ENCODE data around the gene HMCN1.
"Not testable (repeated sequence)": the region's sequence is repeated elsewhere in the genome, so short reads cannot be mapped to it uniquely, and the experiment has no call there.

HMCN1 gene

GRCh38 chr1:185741551-185741950, 7.4 kb downstream of the HMCN1 start:
- DNase-seq (ENCODE audit: low read depth), result no peak

GRCh38 chr1:185742403-185742802, 8.2 kb downstream of the HMCN1 start:
- no peak for DNase-seq (ENCODE audit: low read depth)

- no peak for DNase-seq (ENCODE audit: low read depth)
Observed at GRCh38 chr1:185745165-185745564, 11.0 kb downstream of the HMCN1 start.

- DNase-seq (ENCODE audit: low read depth), result no peak
Observed at GRCh38 chr1:185759061-185759460, 24.9 kb downstream of the HMCN1 start.

- DNase-seq (ENCODE audit: low read depth), result no peak
Observed at GRCh38 chr1:185761841-185762240, 27.6 kb downstream of the HMCN1 start.

- no peak for DNase-seq (ENCODE audit: low read depth)
Observed at GRCh38 chr1:185767508-185768120, 33.4 kb downstream of the HMCN1 start.

GRCh38 chr1:185768371-185768770, 34.2 kb downstream of the HMCN1 start:
- DNase-seq (ENCODE audit: low read depth), result no peak

- no peak for DNase-seq (ENCODE audit: low read depth)
Observed at GRCh38 chr1:185769136-185769535, 34.9 kb downstream of the HMCN1 start.

GRCh38 chr1:185774394-185774793, 40.2 kb downstream of the HMCN1 start:
- DNase-seq (ENCODE audit: low read depth), result no peak

GRCh38 chr1:185775501-185775900, 41.3 kb downstream of the HMCN1 start:
- no peak for DNase-seq (ENCODE audit: low read depth)

GRCh38 chr1:185776522-185776921, 42.3 kb downstream of the HMCN1 start:
- DNase-seq (ENCODE audit: low read depth), result no peak

- DNase-seq (ENCODE audit: low read depth), result not testable (repeated sequence)
Observed at GRCh38 chr1:185783860-185784259, 49.7 kb downstream of the HMCN1 start.

- no peak for DNase-seq (ENCODE audit: low read depth)
Observed at GRCh38 chr1:185785586-185785985, 51.4 kb downstream of the HMCN1 start.

GRCh38 chr1:185786524-185786923, 52.3 kb downstream of the HMCN1 start:
- DNase-seq (ENCODE audit: low read depth), result no peak

GRCh38 chr1:185787238-185787637, 53.0 kb downstream of the HMCN1 start:
- no peak for DNase-seq (ENCODE audit: low read depth)

GRCh38 chr1:185788386-185788785, 54.2 kb downstream of the HMCN1 start:
- no peak for DNase-seq (ENCODE audit: low read depth)

GRCh38 chr1:185789501-185790193, 55.5 kb downstream of the HMCN1 start:
- no peak for DNase-seq (ENCODE audit: low read depth)

GRCh38 chr1:185790194-185790735, 56.1 kb downstream of the HMCN1 start:
- no peak for DNase-seq (ENCODE audit: low read depth)

GRCh38 chr1:185792040-185792439, 57.8 kb downstream of the HMCN1 start:
- DNase-seq (ENCODE audit: low read depth), result no peak

GRCh38 chr1:185794495-185794894, 60.3 kb downstream of the HMCN1 start:
- DNase-seq (ENCODE audit: low read depth), result not testable (repeated sequence)

- DNase-seq (ENCODE audit: low read depth), result no peak
Observed at GRCh38 chr1:185795181-185795580, 61.0 kb downstream of the HMCN1 start.

GRCh38 chr1:185798505-185798904, 64.3 kb downstream of the HMCN1 start:
- DNase-seq (ENCODE audit: low read depth), result no peak

- DNase-seq (ENCODE audit: low read depth), result no peak
Observed at GRCh38 chr1:185803241-185803640, 69.0 kb downstream of the HMCN1 start.

GRCh38 chr1:185804206-185804605, 70.0 kb downstream of the HMCN1 start:
- DNase-seq (ENCODE audit: low read depth), result no peak
